Measurements from ENCODE around the gene CNN2. TPM values are rescaled to one million over a fixed set of nuclear protein-coding genes. Genes with fewer than 3 reads are reported as not detected.

The CNN2 gene
- total and polyA plus RNA-seq, 9 donors = 60.6 to 438 (median 192) TPM

DNA sequence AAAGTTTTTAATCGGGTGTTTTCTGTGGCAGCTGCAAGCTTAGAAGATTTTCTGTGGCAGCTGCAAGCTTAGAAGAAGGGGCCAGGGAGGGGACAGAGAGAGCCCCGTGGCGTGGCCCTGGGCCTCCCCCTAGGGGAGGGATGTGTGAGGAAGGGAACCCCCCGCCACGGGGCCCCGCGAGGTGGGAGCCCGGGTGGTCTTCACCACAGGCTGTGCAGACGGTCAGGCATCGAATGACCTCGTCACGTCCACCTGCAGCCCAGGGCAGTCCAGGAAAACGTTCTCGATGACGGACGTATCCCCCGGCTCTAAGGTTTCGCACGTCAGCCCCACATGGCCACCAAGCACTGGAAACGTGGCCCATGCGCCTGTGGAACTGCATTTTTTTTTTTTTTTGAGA, 60.2 kb downstream of the CNN2 start:
- Histone ChIP-seq H3K4me3 (no peak overlapping the region), H3K4me1 (ENCODE audit: insufficient read depth) (peaks cover 4% of the 10 kb centered on the region), H3K27me3 (no peaks in the 10 kb centered on the region), H3K27ac (no peak overlapping the region), H3K36me3 (no peaks in the 10 kb centered on the region), H3K9me3 (no peaks in the 10 kb centered on the region)
- no peak for DNase-seq
- intact Hi-C loops (cut with DNase I) = no loop called here
- no peak for TF ChIP-seq EP300 (IDR thresholded peaks at IDR 0.05)
- TF ChIP-seq, protein P1, sequence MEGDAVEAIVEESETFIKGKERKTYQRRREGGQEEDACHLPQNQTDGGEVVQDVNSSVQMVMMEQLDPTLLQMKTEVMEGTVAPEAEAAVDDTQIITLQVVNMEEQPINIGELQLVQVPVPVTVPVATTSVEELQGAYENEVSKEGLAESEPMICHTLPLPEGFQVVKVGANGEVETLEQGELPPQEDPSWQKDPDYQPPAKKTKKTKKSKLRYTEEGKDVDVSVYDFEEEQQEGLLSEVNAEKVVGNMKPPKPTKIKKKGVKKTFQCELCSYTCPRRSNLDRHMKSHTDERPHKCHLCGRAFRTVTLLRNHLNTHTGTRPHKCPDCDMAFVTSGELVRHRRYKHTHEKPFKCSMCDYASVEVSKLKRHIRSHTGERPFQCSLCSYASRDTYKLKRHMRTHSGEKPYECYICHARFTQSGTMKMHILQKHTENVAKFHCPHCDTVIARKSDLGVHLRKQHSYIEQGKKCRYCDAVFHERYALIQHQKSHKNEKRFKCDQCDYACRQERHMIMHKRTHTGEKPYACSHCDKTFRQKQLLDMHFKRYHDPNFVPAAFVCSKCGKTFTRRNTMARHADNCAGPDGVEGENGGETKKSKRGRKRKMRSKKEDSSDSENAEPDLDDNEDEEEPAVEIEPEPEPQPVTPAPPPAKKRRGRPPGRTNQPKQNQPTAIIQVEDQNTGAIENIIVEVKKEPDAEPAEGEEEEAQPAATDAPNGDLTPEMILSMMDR (IDR thresholded peaks at IDR 0.05) = no peak
- no peak for TF ChIP-seq POLR2A (IDR thresholded peaks at IDR 0.05)
- 53 to 65% (median 61%) methylated on average over 21 of the region's 21 CpGs for WGBS, 3 donors

DNA sequence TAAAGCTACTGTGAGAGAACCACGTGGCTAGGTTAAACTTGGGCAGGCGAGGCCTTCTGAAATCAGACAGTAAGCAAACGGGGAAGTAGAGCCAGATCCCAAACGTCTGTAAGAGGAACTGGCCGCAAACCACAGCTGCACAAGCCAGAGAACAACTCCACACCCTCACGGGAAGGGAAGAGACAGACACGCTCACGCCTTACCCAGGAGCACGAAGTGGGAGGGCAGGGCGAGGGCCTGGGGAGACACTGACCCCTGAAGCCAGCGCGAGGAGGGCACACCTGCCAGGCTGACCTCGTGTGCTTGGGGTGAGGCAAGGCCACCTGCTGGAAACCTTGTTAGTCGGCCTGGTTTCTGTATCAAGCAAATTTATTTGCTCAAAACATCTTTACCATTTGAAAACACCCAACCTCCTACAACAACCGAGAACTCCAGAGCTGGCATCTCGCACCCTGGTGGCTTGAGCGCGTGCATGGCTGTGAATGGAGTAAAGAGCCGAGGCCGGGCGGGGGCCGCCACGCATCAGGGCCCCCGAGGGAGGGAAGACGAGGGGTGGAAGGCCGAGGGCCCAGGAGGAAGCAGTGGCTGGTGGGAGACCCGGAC, 61.5 kb downstream of the CNN2 start:
- 63 to 74% (median 72%) methylated on average over 27 of the region's 27 CpGs for WGBS, 3 donors
- H3K9me3 ChIP-seq = no peaks in the 10 kb centered on the region
- H3K36me3 ChIP-seq = no peaks in the 10 kb centered on the region
- H3K27ac ChIP-seq = no peak overlapping the region
- no peak overlapping the region for H3K4me3 ChIP-seq
- DNase-seq = no peak
- no peaks in the 10 kb centered on the region for H3K4me1 ChIP-seq (ENCODE audit: insufficient read depth)
- TF ChIP-seq EP300 (IDR thresholded peaks at IDR 0.05) (no peak), POLR2A (IDR thresholded peaks at IDR 0.05) (no peak)
- TF ChIP-seq, protein P1 (IDR thresholded peaks at IDR 0.05) = no peak
- intact Hi-C loops (cut with DNase I) = no loop called here
- H3K27me3 ChIP-seq = no peaks in the 10 kb centered on the region

DNA sequence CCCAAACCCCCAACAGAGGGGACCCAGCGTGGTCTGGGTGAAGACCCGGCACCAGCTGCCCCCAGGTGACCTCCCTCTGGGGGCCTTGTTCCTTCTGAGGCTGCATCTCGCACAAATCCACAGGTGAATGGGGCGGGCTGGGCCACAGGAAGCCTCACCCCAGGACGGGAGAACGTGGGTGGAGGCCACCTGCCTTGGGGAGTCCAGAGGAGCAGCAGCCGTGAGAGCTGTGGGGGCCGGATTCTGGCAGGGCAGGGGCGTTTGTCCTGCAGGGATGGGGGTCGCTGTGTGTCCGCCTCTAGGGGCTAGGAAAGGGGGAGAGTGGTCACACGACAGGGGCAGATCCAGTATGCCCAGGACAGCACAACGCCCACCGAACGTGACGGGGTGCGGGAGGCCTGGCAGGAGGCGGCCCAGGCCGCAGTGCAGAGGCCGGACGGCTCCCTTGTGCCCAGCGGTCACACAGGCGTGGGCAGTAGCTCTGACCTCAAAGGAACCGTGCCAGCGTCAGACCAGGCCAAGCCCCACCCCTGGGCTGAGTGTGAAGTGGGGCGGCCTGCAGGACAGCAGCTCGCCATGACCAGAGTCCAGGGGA, 62.1 kb downstream of the CNN2 start:
- DNase-seq = no peak
- Histone ChIP-seq H3K4me3 (no peak overlapping the region), H3K4me1 (ENCODE audit: insufficient read depth) (no peaks in the 10 kb centered on the region), H3K27me3 (no peaks in the 10 kb centered on the region), H3K9me3 (no peaks in the 10 kb centered on the region), H3K36me3 (no peaks in the 10 kb centered on the region), H3K27ac (no peak overlapping the region)
- WGBS, 3 donors = 78 to 90% (median 86%) methylated on average over 27 of the region's 27 CpGs
- intact Hi-C loops (cut with DNase I) = no loop called here
- TF ChIP-seq POLR2A (IDR thresholded peaks at IDR 0.05) (no peak), EP300 (IDR thresholded peaks at IDR 0.05) (no peak)
- TF ChIP-seq, protein P1 (IDR thresholded peaks at IDR 0.05) = no peak

Small RNA genes lying within 50 kb of the gene (small RNA-seq; reads per million reads assigned to genes)
- 0.35 reads per million for gene RNU6-2

Other genes starting within 250 kb of the CNN2 start
- 100 to 1,000 TPM in 6 of 7 donors, 10 to 100 TPM in 1; 73.4 to 312 (median 233) TPM for gene PTBP1, start 229.2 kb upstream of the CNN2 start, total RNA-seq
- gene PTBP1, start 229.2 kb upstream of the CNN2 start, polyA plus RNA-seq = 100 to 1,000 TPM in 1 of 2 donors, 10 to 100 TPM in 1; 94.4 to 112 TPM
- gene PLPPR3, start 204.7 kb upstream of the CNN2 start, total RNA-seq = 10 to 100 TPM in 1 of 7 donors, 1 to 10 TPM in 1, under 1 TPM in 3, not detected in 2; 0.36 to 11.4 (median 0.80) TPM
- under 1 TPM; 0.18 to 0.24 TPM for gene PLPPR3, start 204.7 kb upstream of the CNN2 start, polyA plus RNA-seq
- gene AZU1, start 198.8 kb upstream of the CNN2 start, total RNA-seq = 1 to 10 TPM in 1 of 7 donors, not detected in 6; 1.0 TPM
- gene AZU1, start 198.8 kb upstream of the CNN2 start, polyA plus RNA-seq = under 1 TPM in 1 of 2 donors, not detected in 1; 0.11 TPM
- gene PRTN3, start 185.6 kb upstream of the CNN2 start, total RNA-seq = under 1 TPM in 1 of 7 donors, not detected in 6; 0.41 TPM
- gene PRTN3, start 185.6 kb upstream of the CNN2 start, polyA plus RNA-seq = not detected
- under 1 TPM in 3 of 7 donors, not detected in 4; 0.27 to 0.72 (median 0.34) TPM for gene ELANE, start 174.3 kb upstream of the CNN2 start, total RNA-seq
- gene ELANE, start 174.3 kb upstream of the CNN2 start, polyA plus RNA-seq = under 1 TPM in 1 of 2 donors, not detected in 1; 0.59 TPM
- 100 to 1,000 TPM in 2 of 7 donors, 10 to 100 TPM in 3, 1 to 10 TPM in 2; 3.8 to 287 (median 25.3) TPM for gene CFD, start 166.9 kb upstream of the CNN2 start, total RNA-seq
- gene CFD, start 166.9 kb upstream of the CNN2 start, polyA plus RNA-seq = 100 to 1,000 TPM in 1 of 2 donors, 10 to 100 TPM in 1; 39.2 to 335 TPM
- gene MED16, start 133.4 kb upstream of the CNN2 start, total RNA-seq = 10 to 100 TPM; 33.1 to 75.4 (median 59.3) TPM
- gene MED16, start 133.4 kb upstream of the CNN2 start, polyA plus RNA-seq = 10 to 100 TPM in 1 of 2 donors, under 1 TPM in 1; 0.62 to 42.9 TPM
- gene RNU6-9, start 133.1 kb upstream of the CNN2 start, total RNA-seq = not detected
- gene RNU6-9, start 133.1 kb upstream of the CNN2 start, polyA plus RNA-seq = not detected
- 10 to 100 TPM; 13.1 to 43.0 (median 31.2) TPM for gene R3HDM4, start 113.4 kb upstream of the CNN2 start, total RNA-seq
- 10 to 100 TPM in 1 of 2 donors, 1 to 10 TPM in 1; 8.7 to 29.5 TPM for gene R3HDM4, start 113.4 kb upstream of the CNN2 start, polyA plus RNA-seq
- gene KISS1R, start 109.3 kb upstream of the CNN2 start, total RNA-seq = under 1 TPM in 2 of 7 donors, not detected in 5; 0.28 to 0.90 TPM
- gene KISS1R, start 109.3 kb upstream of the CNN2 start, polyA plus RNA-seq = not detected
- 1 to 10 TPM; 2.1 to 8.1 (median 5.2) TPM for gene ARID3A, start 100.6 kb upstream of the CNN2 start, total RNA-seq
- 1 to 10 TPM; 1.1 to 1.6 TPM for gene ARID3A, start 100.6 kb upstream of the CNN2 start, polyA plus RNA-seq
- gene WDR18, start 42.3 kb upstream of the CNN2 start, total RNA-seq = 10 to 100 TPM; 19.4 to 45.6 (median 31.2) TPM
- 10 to 100 TPM in 1 of 2 donors, 1 to 10 TPM in 1; 3.5 to 24.3 TPM for gene WDR18, start 42.3 kb upstream of the CNN2 start, polyA plus RNA-seq
- gene GRIN3B, start 26.2 kb upstream of the CNN2 start, total RNA-seq = 1 to 10 TPM in 1 of 7 donors, under 1 TPM in 4, not detected in 2; 0.22 to 7.4 (median 0.32) TPM
- gene GRIN3B, start 26.2 kb upstream of the CNN2 start, polyA plus RNA-seq = under 1 TPM in 1 of 2 donors, not detected in 1; 0.07 TPM
- 100 to 1,000 TPM; 105 to 196 (median 127) TPM for gene TMEM259, start 5.5 kb upstream of the CNN2 start, total RNA-seq
- gene TMEM259, start 5.5 kb upstream of the CNN2 start, polyA plus RNA-seq = 100 to 1,000 TPM in 1 of 2 donors, 10 to 100 TPM in 1; 26.0 to 162 TPM
- not detected for gene RNU6-2, start 5.1 kb upstream of the CNN2 start, total RNA-seq
- gene RNU6-2, start 5.1 kb upstream of the CNN2 start, polyA plus RNA-seq = not detected
- 10 to 100 TPM in 1 of 7 donors, 1 to 10 TPM in 6; 1.5 to 10.5 (median 2.6) TPM for gene ABCA7, start 13.5 kb downstream of the CNN2 start, total RNA-seq
- 1 to 10 TPM; 1.4 to 1.9 TPM for gene ABCA7, start 13.5 kb downstream of the CNN2 start, polyA plus RNA-seq
- 10 to 100 TPM in 2 of 7 donors, 1 to 10 TPM in 5; 2.7 to 10.6 (median 8.9) TPM for gene ARHGAP45, start 40.6 kb downstream of the CNN2 start, total RNA-seq
- gene ARHGAP45, start 40.6 kb downstream of the CNN2 start, polyA plus RNA-seq = 1 to 10 TPM; 1.0 to 5.1 TPM
- gene POLR2E, start 68.8 kb downstream of the CNN2 start, total RNA-seq = 100 to 1,000 TPM in 5 of 7 donors, 10 to 100 TPM in 2; 88.2 to 157 (median 140) TPM
- gene POLR2E, start 68.8 kb downstream of the CNN2 start, polyA plus RNA-seq = 100 to 1,000 TPM in 1 of 2 donors, 10 to 100 TPM in 1; 11.1 to 119 TPM
- 100 to 1,000 TPM; 189 to 309 (median 247) TPM for gene GPX4, start 77.4 kb downstream of the CNN2 start, total RNA-seq
- gene GPX4, start 77.4 kb downstream of the CNN2 start, polyA plus RNA-seq = 100 to 1,000 TPM; 239 to 450 TPM
- gene SBNO2, start 147.7 kb downstream of the CNN2 start, total RNA-seq = 10 to 100 TPM; 20.7 to 92.6 (median 62.4) TPM
- 10 to 100 TPM in 1 of 2 donors, 1 to 10 TPM in 1; 6.1 to 36.7 TPM for gene SBNO2, start 147.7 kb downstream of the CNN2 start, polyA plus RNA-seq
- 10 to 100 TPM; 38.7 to 71.2 (median 54.2) TPM for gene STK11, start 179.2 kb downstream of the CNN2 start, total RNA-seq
- 10 to 100 TPM; 36.9 to 57.4 TPM for gene STK11, start 179.2 kb downstream of the CNN2 start, polyA plus RNA-seq
- 10 to 100 TPM in 2 of 7 donors, 1 to 10 TPM in 2, under 1 TPM in 3; 0.61 to 21.1 (median 2.4) TPM for gene CBARP, start 211.4 kb downstream of the CNN2 start, total RNA-seq
- gene CBARP, start 211.4 kb downstream of the CNN2 start, polyA plus RNA-seq = under 1 TPM in 1 of 2 donors, not detected in 1; 0.45 TPM
- gene ATP5F1D, start 215.1 kb downstream of the CNN2 start, total RNA-seq = 100 to 1,000 TPM in 6 of 7 donors, 10 to 100 TPM in 1; 71.9 to 218 (median 148) TPM
- gene ATP5F1D, start 215.1 kb downstream of the CNN2 start, polyA plus RNA-seq = 100 to 1,000 TPM in 1 of 2 donors, 1 to 10 TPM in 1; 1.3 to 110 TPM
- 100 to 1,000 TPM in 5 of 7 donors, 10 to 100 TPM in 2; 44.9 to 261 (median 107) TPM for gene MIDN, start 222.0 kb downstream of the CNN2 start, total RNA-seq
- 10 to 100 TPM; 10.1 to 26.7 TPM for gene MIDN, start 222.0 kb downstream of the CNN2 start, polyA plus RNA-seq
- 100 to 1,000 TPM; 602 to 917 (median 855) TPM for gene CIRBP, start 242.7 kb downstream of the CNN2 start, total RNA-seq
- gene CIRBP, start 242.7 kb downstream of the CNN2 start, polyA plus RNA-seq = 1,000 to 10,000 TPM in 1 of 2 donors, 100 to 1,000 TPM in 1; 610 to 1,254 TPM
- gene FAM174C, start 248.9 kb downstream of the CNN2 start, total RNA-seq = 10 to 100 TPM; 21.7 to 72.5 (median 26.7) TPM
- 10 to 100 TPM in 1 of 2 donors, under 1 TPM in 1; 0.30 to 35.2 TPM for gene FAM174C, start 248.9 kb downstream of the CNN2 start, polyA plus RNA-seq

All from ovary (tissue), 9 donors.